ENCODE results near the gene ERAL1. TPM values are rescaled to one million over a fixed set of nuclear protein-coding genes. Genes with fewer than 3 reads are reported as not detected.
A peak's percentile ranks its signal among the peaks of the same experiment; 100 is the strongest.
"Not testable (repeated sequence)": the region's sequence is repeated elsewhere in the genome, so short reads cannot be mapped to it uniquely, and the experiment has no call there.

ERAL1 gene
- total RNA-seq, 6 experiments from 2014 or later: 21.6 to 47.1 (median 23.4) TPM

DNA sequence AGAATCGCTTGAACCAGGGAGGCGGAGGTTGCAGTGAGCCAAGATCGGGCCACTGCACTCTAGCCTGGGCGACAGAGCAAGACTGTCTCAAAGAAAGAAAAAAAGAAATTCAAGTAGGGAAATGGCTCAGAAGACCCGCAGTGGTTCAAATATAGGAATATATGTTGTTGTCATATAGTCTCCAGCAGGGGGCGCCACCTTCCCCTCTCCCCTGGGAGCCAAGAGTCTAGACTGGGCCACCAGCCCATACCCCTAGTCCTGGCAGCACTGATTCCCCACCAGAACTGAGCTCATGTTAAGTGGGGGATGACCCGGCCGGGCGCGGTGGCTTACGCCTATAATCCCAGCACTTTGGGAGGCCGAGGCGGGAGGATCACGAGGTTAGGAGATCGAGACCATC is 6.1 kb upstream of the ERAL1 start:
- H3K9me3 ChIP-seq; H3K4me1 ChIP-seq; H3K4me3 ChIP-seq; H3K27me3 ChIP-seq; intact Hi-C loops (cut with DNase I); H3K36me3 ChIP-seq; H3K27ac ChIP-seq: not testable (repeated sequence)
- TF ChIP-seq, protein P1, sequence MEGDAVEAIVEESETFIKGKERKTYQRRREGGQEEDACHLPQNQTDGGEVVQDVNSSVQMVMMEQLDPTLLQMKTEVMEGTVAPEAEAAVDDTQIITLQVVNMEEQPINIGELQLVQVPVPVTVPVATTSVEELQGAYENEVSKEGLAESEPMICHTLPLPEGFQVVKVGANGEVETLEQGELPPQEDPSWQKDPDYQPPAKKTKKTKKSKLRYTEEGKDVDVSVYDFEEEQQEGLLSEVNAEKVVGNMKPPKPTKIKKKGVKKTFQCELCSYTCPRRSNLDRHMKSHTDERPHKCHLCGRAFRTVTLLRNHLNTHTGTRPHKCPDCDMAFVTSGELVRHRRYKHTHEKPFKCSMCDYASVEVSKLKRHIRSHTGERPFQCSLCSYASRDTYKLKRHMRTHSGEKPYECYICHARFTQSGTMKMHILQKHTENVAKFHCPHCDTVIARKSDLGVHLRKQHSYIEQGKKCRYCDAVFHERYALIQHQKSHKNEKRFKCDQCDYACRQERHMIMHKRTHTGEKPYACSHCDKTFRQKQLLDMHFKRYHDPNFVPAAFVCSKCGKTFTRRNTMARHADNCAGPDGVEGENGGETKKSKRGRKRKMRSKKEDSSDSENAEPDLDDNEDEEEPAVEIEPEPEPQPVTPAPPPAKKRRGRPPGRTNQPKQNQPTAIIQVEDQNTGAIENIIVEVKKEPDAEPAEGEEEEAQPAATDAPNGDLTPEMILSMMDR (IDR thresholded peaks at IDR 0.05): peak; percentile 22 to 44 (median 33)
- 93% methylated on average over 13 of the region's 15 CpGs for WGBS (ENCODE audit: insufficient coverage, low coverage, low lambda C conversion rate, missing lambda C conversion rate)
- ATAC-seq (peak; percentile 39 to 67 (median 47)), DNase-seq (peak in 2 of 3 donors; percentile 39 to 52)

DNA sequence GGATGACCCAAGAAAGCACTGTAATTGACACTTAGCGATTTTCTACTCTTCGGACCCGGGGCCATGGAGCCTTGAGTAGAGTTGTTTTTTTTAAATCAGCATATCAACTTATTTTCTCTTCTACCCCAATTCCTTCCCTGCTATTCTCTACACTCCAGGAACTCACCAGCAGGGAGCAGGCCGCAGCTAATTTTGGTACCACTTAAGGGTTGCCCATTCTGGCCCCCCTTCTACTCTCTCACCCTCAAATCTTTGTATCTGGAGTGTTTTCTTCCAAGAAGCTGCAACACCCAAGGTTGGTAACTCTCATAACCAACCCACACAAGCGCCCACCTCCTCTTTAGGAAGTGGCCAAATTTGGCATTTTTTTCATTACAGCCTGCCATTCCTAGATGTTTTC is 5.5 kb upstream of the ERAL1 start:
- 76% methylated on average over 5 of the region's 5 CpGs for WGBS (ENCODE audit: insufficient coverage, low coverage, low lambda C conversion rate, missing lambda C conversion rate)
- no peaks in the 10 kb centered on the region for H3K36me3 ChIP-seq
- H3K27me3 ChIP-seq: no peaks in the 10 kb centered on the region
- H3K9me3 ChIP-seq: no peaks in the 10 kb centered on the region
- ATAC-seq (no peak), DNase-seq (no peak)
- intact Hi-C loops (cut with DNase I): no loop called here
- no peak for TF ChIP-seq POLR2A (IDR thresholded peaks at IDR 0.05)
- TF ChIP-seq, protein P1 (IDR thresholded peaks at IDR 0.05): no peak
- H3K4me1 ChIP-seq: peaks cover 0 to 3% (median 0%) of the 10 kb centered on the region in 4 donors
- H3K27ac ChIP-seq: no peak overlapping the region
- no peak overlapping the region for H3K4me3 ChIP-seq

DNA sequence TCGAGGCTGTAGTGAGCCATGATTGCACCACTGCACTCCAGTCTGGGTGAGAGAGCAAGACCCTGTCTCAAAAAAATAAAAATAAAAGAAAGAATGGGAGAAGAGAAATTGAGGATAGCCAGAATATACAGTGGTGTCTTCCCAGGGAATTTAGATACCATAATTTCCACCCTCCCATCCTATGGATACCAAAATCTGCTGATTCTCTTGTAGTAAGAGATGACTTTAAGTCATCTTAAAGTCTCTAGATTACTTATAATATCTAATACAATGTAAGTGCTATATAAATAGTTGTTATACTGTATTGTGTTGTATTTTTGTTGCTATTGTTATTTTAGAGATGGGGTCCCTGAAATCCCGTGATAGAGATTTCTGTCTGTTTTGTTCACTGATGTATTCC is 1.5 kb upstream of the ERAL1 start:
- DNase-seq: no peak
- H3K36me3 ChIP-seq: peaks cover 0 to 11% (median 2%) of the 10 kb centered on the region in 4 donors
- no peak overlapping the region for H3K27ac ChIP-seq
- H3K4me1 ChIP-seq: peaks cover 0 to 12% (median 3%) of the 10 kb centered on the region in 4 donors
- TF ChIP-seq, protein P1 (IDR thresholded peaks at IDR 0.05): no peak
- TF ChIP-seq POLR2A (IDR thresholded peaks at IDR 0.05): no peak
- no peaks in the 10 kb centered on the region for H3K27me3 ChIP-seq
- H3K4me3 ChIP-seq: no peak overlapping the region
- no peak for ATAC-seq
- intact Hi-C loops (cut with DNase I): loop anchor here in 1 of 2 donors (10.0 kb wide), 2 partner anchors 62 to 88 kb away; no protein-coding TSS in a partner anchor
- WGBS (ENCODE audit: insufficient coverage, low coverage, low lambda C conversion rate, missing lambda C conversion rate): 85% methylated on average over 1 of the region's 2 CpGs
- H3K9me3 ChIP-seq: no peaks in the 10 kb centered on the region

DNA sequence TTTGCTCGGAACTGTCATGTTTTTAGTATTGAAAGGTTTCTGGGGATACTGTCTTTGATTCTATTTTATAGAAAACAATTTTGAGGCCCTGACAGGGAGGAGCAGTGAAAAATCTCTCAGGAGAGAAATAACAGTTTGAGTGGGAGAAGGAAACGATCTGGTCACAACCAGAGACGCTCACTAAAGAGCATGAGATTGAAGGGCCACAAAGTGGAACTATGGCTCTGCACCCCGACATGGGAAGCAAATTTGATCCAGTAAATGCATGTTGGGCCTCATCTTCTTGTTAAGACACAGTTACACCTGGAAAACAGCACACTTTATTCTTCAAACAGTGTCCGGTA is 492 bp downstream of the ERAL1 start:
- WGBS (ENCODE audit: insufficient coverage, low coverage, low lambda C conversion rate, missing lambda C conversion rate): 10% methylated on average over 5 of the region's 5 CpGs
- H3K4me1 ChIP-seq: peaks cover 0 to 12% (median 3%) of the 10 kb centered on the region in 4 donors
- H3K36me3 ChIP-seq: peaks cover 0 to 31% (median 10%) of the 10 kb centered on the region in 4 donors
- intact Hi-C loops (cut with DNase I): loop anchor here in 1 of 2 donors (10.0 kb wide), 2 partner anchors 59 to 91 kb away; no protein-coding TSS in a partner anchor
- ATAC-seq (no peak), DNase-seq (no peak)
- no peaks in the 10 kb centered on the region for H3K27me3 ChIP-seq
- TF ChIP-seq POLR2A (IDR thresholded peaks at IDR 0.05): no peak
- TF ChIP-seq, protein P1 (IDR thresholded peaks at IDR 0.05): no peak
- no peaks in the 10 kb centered on the region for H3K9me3 ChIP-seq
- peak overlapping the region; percentile 78 to 96 (median 96) for H3K4me3 ChIP-seq
- H3K27ac ChIP-seq: peak overlapping the region; percentile 46 to 54 (median 50)
